Activated naive CD8-positive, alpha-beta T cell treated with anti-CD3 and anti-CD28 coated beads, Interleukin-2, amount 50 U/mL, for 24 hours (primary cell): ENCODE results near the gene ATP9B.
"Not testable (repeated sequence)": the region's sequence is repeated elsewhere in the genome, so short reads cannot be mapped to it uniquely, and the experiment has no call there.

ENCODE experiments used
- ATAC-seq: fragments of 150-1000 bp; cut with Tn5 transposase; one replicate; pipeline ENCODE4 v1.10.0; 2021
- DNase-seq: peaks from one replicate; pipeline ENCODE4 v3.0.0; 2021
- H3K27ac Mint-ChIP-seq: one replicate; pipeline ENCODE4 v1.8.0; 2021; ENCODE audit warnings: mild to moderate bottlenecking, mixed read lengths
- H3K27me3 Mint-ChIP-seq: one replicate; pipeline ENCODE4 v1.8.0; 2021; ENCODE audit warnings: mixed read lengths
- H3K36me3 Mint-ChIP-seq: one replicate; pipeline ENCODE4 v1.8.0; 2021; ENCODE audit warnings: low read depth, mixed read lengths
- H3K4me1 Mint-ChIP-seq: one replicate; pipeline ENCODE4 v1.8.0; 2021; ENCODE audit warnings: mixed read lengths
- H3K4me3 Mint-ChIP-seq: one replicate; pipeline ENCODE4 v1.8.0; 2021; ENCODE audit warnings: mild to moderate bottlenecking, moderate library complexity, mixed read lengths
- H3K9me3 Mint-ChIP-seq: one replicate; pipeline ENCODE4 v1.8.0; 2021; ENCODE audit warnings: mixed read lengths

Gene ATP9B

DNA sequence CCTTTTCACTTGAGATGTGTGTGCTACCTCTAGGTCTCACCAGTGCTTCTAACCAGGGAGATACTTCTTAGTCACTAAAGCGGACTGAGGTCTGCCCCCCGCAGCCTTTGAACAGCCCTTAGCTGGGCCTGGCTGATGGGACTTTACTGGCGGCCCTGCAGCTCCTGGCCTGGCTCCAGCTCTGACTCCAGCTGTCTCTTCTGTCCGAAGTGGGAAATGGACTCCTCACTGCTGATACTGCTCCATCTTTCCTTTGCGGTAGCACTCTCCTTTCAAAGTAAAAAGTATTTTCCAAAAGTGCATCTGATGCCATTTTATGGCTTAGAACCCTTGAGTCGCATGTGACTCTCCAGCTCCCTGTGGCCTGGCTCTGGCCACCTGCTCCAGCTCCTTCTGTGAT is 64.5 kb downstream of the ATP9B start:
- Mint-ChIP-seq H3K9me3 (no peaks in the 10 kb centered on the region), H3K27ac (no peak overlapping the region), H3K4me3 (no peak overlapping the region)

DNA sequence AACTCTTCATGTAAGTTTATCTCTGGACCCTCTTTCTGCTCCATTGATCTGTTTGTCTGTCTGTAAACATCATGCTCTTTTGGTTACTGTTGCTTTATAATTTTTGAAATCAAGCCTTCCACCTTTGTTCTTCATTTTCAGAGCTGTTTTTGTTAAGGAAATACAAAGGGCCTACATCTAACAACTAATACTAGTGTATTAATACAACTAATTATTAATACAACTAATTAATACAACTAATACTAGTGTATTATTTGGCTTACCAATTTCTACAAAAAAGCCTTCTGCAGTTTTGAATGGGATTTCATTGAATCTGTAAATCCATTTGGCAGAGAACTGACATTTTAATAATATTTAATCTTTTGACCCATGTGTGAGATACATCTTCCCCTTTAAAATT is 66.7 kb downstream of the ATP9B start:
- no peak overlapping the region for H3K27ac Mint-ChIP-seq

More for the DNA sequence above, 64.5 kb downstream of the ATP9B start:
- no peak for ATAC-seq
- H3K27me3 Mint-ChIP-seq = no peaks in the 10 kb centered on the region
- H3K36me3 Mint-ChIP-seq = peaks cover 10% of the 10 kb centered on the region
- peaks cover 1% of the 10 kb centered on the region for H3K4me1 Mint-ChIP-seq
- no peak for DNase-seq

DNA sequence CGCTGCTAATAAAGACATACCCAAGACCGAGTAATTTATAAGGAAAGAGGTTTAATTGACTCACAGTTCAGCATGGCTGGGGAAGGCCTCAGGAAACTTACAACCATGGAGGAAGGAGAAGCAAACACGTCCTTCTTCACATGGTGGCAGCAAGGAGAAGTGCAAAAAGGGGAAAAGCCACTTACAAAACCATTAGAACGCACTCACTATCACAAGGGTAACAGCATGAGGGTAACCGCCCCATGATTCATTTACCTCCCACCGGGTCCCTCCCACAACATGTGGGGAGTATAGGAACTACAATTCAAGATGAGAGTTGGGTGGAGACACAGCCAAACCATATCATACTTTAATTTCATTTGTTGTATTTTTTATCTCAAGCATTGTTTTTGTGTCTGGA is 67.5 kb downstream of the ATP9B start:
- ATAC-seq = no peak
- no peak for DNase-seq
- no peaks in the 10 kb centered on the region for H3K27me3 Mint-ChIP-seq
- H3K9me3 Mint-ChIP-seq = no peaks in the 10 kb centered on the region
- H3K36me3 Mint-ChIP-seq = peaks cover 3% of the 10 kb centered on the region
- H3K4me1 Mint-ChIP-seq = peaks cover 2% of the 10 kb centered on the region
- no peak overlapping the region for H3K27ac Mint-ChIP-seq
- H3K4me3 Mint-ChIP-seq = no peak overlapping the region

More for the DNA sequence above, 66.7 kb downstream of the ATP9B start:
- Mint-ChIP-seq H3K4me3 (no peak overlapping the region), H3K9me3 (no peaks in the 10 kb centered on the region), H3K36me3 (peaks cover 3% of the 10 kb centered on the region), H3K4me1 (peaks cover 2% of the 10 kb centered on the region), H3K27me3 (no peaks in the 10 kb centered on the region)
- ATAC-seq (no peak), DNase-seq (no peak)

DNA sequence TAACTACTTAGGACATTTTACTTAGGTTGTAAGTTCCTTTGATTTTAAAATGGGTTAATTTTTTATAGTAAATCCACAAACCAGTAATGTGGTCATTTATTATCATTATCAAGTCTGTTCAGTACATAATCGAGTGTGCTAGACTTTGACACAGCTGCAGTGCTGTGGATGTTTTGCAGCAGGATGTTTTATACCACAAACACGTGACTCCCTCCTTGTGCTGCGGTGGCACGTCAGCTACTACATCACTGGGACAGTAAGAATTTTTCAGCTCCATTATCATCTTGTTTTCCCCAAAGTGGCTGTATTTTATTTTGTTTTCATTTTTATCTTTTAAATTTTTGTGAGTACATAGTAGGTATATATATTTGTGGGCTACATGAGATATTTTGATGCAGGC is 70.0 kb downstream of the ATP9B start:
- ATAC-seq (no peak), DNase-seq (no peak)
- H3K4me3 Mint-ChIP-seq = no peak overlapping the region
- no peaks in the 10 kb centered on the region for H3K27me3 Mint-ChIP-seq
- H3K4me1 Mint-ChIP-seq = peaks cover 2% of the 10 kb centered on the region
- peaks cover 1% of the 10 kb centered on the region for H3K36me3 Mint-ChIP-seq
- no peak overlapping the region for H3K27ac Mint-ChIP-seq
- H3K9me3 Mint-ChIP-seq = no peaks in the 10 kb centered on the region

DNA sequence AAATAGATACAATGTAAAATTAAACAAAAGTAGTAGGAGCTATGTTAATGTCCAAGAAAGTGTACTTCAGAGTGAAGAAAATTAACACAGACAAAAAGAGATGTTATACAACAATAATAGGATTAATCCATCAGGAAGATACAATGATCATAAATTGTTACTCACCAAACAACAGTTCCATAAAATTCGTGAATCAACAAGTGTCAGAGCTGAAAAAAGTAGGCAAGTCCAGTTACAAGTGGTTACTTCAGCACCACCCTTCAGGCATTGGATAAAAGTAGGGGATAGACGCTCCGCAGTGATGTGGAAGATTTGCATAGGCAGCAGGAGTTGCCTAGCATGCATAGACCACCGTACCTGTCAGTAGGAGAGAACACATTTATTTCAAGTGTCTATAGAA is 77.8 kb downstream of the ATP9B start:
- H3K4me3 Mint-ChIP-seq = no peak overlapping the region
- no peak overlapping the region for H3K27ac Mint-ChIP-seq
- no peak for ATAC-seq
- DNase-seq = no peak
- H3K36me3 Mint-ChIP-seq = peaks cover 22% of the 10 kb centered on the region
- no peaks in the 10 kb centered on the region for H3K9me3 Mint-ChIP-seq
- H3K27me3 Mint-ChIP-seq = no peaks in the 10 kb centered on the region
- no peaks in the 10 kb centered on the region for H3K4me1 Mint-ChIP-seq

DNA sequence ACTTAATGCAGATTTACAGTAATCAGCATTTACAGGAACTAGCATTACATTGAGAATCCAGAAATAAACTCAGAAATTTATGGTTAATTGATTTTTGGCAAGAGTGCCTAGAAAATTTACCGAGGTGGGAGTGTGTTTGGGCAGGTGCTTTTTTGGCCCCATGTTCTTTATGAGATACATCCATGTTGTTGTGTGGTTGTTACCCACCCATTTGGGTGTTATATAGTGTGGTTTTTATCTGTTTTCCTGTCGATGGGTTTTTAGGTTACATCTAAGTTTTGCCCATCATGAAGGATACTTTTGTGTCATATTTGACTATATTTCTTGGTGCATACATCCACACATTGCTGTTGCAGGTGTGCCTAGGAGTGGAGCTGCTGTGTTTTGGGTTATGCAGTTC is 82.0 kb downstream of the ATP9B start:
- Mint-ChIP-seq H3K4me1 (no peaks in the 10 kb centered on the region), H3K36me3 (peaks cover 25% of the 10 kb centered on the region), H3K27ac (no peak overlapping the region), H3K4me3 (no peak overlapping the region), H3K27me3 (no peaks in the 10 kb centered on the region), H3K9me3 (no peaks in the 10 kb centered on the region)
- DNase-seq = no peak
- ATAC-seq = no peak

DNA sequence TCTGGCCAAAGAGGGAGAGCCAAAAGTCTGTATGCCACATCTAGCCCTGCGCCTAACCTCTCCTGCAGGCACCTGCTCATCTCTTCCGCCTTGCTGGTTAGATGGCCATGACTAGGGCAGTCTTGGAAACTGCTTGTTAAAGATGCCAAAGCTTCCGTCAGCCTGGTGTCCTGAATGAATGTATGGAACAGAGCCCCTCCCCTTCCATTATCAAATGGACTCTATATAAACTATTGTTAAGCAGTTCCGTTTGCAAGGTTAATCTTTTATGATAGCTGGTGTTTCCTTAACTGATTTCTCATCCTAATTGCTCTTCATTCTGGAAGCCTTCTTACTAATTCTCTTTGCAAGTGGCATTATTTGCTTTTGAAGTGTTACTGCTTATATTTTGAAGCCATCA is 87.1 kb downstream of the ATP9B start:
- H3K9me3 Mint-ChIP-seq = no peaks in the 10 kb centered on the region
- H3K36me3 Mint-ChIP-seq = peaks cover 35% of the 10 kb centered on the region
- no peak overlapping the region for H3K4me3 Mint-ChIP-seq
- no peak for ATAC-seq
- no peak overlapping the region for H3K27ac Mint-ChIP-seq
- peaks cover 14% of the 10 kb centered on the region for H3K4me1 Mint-ChIP-seq
- H3K27me3 Mint-ChIP-seq = no peaks in the 10 kb centered on the region
- DNase-seq = no peak

DNA sequence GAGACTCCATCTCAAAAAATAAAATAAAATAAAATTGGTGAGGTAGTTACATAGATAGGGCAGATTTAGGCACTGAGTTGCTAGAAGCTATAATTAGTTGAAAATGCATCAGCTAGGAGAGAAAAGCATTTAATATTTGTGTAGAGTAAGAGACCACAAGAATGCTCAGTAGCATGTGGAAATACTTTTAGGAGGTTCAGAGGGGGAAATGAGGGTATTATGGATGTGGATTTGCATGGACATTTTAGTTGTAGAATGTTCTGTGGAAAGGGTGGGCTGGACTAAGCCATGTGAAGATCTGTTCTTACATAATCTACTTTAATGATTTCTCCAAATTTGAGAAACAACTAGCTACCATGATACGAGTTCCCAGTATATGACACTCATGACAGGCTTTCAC is 95.5 kb downstream of the ATP9B start:
- Mint-ChIP-seq H3K27ac (no peak overlapping the region), H3K4me3 (no peak overlapping the region), H3K36me3 (peaks cover 15% of the 10 kb centered on the region), H3K4me1 (no peaks in the 10 kb centered on the region), H3K9me3 (no peaks in the 10 kb centered on the region), H3K27me3 (no peaks in the 10 kb centered on the region)
- DNase-seq (no peak), ATAC-seq (no peak)

DNA sequence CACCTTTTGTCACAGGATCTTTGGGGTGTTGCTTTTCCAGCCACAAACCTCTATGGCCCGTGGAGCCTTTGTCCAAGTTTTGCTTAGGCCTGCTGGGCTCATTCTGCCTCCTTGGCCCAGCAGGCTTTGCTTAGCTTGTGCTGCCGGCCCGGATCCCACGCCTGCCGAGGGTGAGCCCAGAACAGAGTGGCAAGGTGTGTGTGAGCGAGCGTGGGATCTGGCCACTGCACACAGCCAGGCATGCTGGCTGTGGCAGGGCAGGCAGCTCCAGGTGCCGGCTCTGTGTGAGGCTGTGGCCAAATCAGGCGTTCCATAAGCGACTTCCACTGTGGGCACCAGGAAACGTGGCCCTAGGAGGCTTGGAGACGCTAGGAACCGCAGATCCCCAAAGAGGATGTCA is 97.5 kb downstream of the ATP9B start:
- H3K4me1 Mint-ChIP-seq = no peaks in the 10 kb centered on the region
- peaks cover 11% of the 10 kb centered on the region for H3K36me3 Mint-ChIP-seq
- H3K4me3 Mint-ChIP-seq = no peak overlapping the region
- no peak overlapping the region for H3K27ac Mint-ChIP-seq
- DNase-seq (no peak), ATAC-seq (no peak)
- H3K9me3 Mint-ChIP-seq = no peaks in the 10 kb centered on the region
- H3K27me3 Mint-ChIP-seq = no peaks in the 10 kb centered on the region

DNA sequence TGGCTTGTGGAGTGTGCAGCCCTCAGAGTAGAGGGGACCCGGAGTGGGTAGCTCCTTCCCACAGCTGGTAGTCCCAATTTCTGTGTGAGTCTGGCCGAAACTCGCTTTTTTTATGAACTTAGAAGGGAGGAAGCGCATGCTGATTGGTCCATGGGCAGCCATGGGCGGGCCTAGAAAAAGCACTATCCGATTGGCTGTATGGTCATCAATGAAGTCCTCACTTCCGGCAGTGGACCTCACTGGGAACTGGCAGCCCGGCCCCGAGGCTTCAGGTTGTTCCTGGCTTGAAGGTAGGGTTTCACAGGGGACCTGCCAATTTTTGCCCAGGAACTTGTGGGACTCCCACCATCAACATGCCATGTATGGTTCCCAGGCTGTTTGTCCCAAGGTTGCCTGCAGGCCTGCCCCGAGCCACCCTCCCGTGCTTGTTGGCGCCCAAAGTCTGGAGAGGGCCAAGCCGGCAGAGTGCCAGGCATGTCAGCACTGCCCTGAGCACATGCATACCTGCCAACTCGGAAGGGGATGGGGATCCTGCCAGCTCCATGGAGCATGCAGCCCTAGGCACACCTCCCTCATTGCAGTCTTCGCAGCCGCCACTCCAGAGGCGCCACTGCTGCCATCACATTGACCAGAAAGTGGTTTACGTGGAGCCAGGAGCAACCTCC is 98.5 kb downstream of the ATP9B start:
- peaks cover 11% of the 10 kb centered on the region for H3K36me3 Mint-ChIP-seq
- no peak for DNase-seq
- no peaks in the 10 kb centered on the region for H3K4me1 Mint-ChIP-seq
- H3K27me3 Mint-ChIP-seq = no peaks in the 10 kb centered on the region
- no peak overlapping the region for H3K27ac Mint-ChIP-seq
- H3K4me3 Mint-ChIP-seq = no peak overlapping the region
- H3K9me3 Mint-ChIP-seq = no peaks in the 10 kb centered on the region
- no peak for ATAC-seq

DNA sequence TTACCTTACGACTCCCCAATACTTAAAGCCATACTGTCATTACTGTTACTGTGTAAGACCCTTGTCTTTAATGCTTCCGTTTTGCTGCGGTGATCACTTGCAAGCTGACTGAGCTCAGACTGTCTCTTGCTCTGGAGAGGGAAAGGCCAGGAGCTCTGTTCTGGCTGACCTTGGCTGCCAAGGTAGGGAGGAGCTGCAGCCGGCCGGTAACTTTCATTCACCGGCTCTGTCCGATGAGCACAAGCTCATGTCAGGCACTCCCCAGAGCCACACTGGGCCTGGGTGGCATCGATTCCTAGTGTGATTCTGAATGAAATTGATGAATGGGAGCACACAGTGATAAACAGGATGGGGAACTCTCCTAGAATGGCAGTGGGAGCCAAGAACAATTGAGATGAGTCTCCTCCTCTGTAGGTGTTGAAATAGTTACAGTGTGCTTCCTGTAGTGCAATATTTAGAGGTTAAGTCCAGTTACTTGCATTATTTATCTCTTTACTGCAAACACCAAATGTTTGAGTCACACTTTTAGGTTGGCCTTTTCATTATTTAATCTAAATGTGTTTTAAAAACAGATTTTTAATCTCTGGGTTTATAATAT is 100.9 kb downstream of the ATP9B start:
- ATAC-seq (no peak), DNase-seq (no peak)
- H3K27ac Mint-ChIP-seq = no peak overlapping the region
- no peaks in the 10 kb centered on the region for H3K9me3 Mint-ChIP-seq
- H3K36me3 Mint-ChIP-seq = peaks cover 15% of the 10 kb centered on the region
- no peak overlapping the region for H3K4me3 Mint-ChIP-seq
- no peaks in the 10 kb centered on the region for H3K27me3 Mint-ChIP-seq
- no peaks in the 10 kb centered on the region for H3K4me1 Mint-ChIP-seq

DNA sequence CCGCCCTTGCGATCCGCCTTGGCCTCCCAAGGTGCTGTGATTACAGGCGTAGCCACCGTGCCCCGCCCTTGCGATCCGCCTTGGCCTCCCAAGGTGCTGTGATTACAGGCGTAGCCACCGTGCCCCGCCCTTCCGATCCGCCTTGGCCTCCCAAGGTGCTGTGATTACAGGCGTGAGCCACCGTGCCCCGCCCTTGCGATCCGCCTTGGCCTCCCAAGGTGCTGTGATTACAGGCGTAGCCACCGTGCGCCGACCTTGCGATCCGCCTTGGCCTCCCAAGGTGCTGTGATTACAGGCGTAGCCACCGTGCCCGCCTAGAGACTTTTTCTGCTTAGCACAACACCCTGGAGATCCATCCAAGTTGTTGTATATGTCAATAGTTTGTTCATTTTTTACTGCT is 103.1 kb downstream of the ATP9B start:
- H3K4me1 Mint-ChIP-seq, ATAC-seq, H3K4me3 Mint-ChIP-seq, H3K27ac Mint-ChIP-seq, DNase-seq, H3K9me3 Mint-ChIP-seq, H3K27me3 Mint-ChIP-seq: not testable (repeated sequence)
- H3K36me3 Mint-ChIP-seq = peaks cover 14% of the 10 kb centered on the region

DNA sequence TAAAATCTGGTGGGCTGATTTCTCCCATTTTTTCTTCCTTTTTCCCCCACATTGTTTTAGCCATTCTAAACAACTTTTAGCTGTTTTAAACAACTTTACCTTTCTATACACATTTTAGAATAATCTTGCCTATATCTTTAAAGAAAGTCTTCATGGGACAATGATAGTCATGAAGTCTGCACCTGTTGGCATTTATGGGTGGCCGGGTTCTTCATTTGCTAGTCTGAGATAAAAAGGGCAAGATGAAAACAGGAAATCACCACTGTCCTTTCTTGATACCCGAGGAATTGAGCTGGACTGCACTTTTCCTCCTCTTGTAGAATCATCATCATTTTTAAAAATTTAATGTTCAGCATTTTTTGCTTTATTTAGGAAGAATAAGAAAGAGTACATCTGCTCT is 104.5 kb downstream of the ATP9B start:
- H3K4me3 Mint-ChIP-seq = no peak overlapping the region
- ATAC-seq = no peak
- H3K27me3 Mint-ChIP-seq = no peaks in the 10 kb centered on the region
- no peak for DNase-seq
- H3K4me1 Mint-ChIP-seq = no peaks in the 10 kb centered on the region
- H3K27ac Mint-ChIP-seq = no peak overlapping the region
- peaks cover 18% of the 10 kb centered on the region for H3K36me3 Mint-ChIP-seq
- H3K9me3 Mint-ChIP-seq = no peaks in the 10 kb centered on the region

DNA sequence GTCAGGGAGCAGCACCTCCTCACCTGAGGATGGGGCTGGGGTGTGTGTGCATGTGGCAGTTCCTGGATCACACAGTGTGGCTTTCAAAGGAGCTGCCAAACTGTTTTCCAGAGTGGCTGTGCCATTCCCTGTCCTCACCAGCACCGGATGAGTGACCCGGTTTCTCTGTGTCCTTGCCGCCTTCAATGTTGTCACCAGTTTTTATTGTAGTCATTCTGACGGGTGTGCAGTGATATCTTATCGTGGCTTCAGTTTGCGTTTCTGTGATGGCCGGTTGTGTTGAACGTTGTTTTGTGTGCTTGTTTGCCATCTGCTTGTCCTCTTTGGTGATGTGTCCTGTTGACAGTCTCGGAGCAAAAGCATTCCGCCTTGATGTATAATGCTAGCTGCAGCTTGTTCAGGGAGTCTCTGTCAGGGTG is 108.9 kb downstream of the ATP9B start:
- Mint-ChIP-seq H3K27me3 (no peaks in the 10 kb centered on the region), H3K4me1 (peaks cover 2% of the 10 kb centered on the region), H3K9me3 (no peaks in the 10 kb centered on the region), H3K36me3 (peaks cover 23% of the 10 kb centered on the region), H3K27ac (no peak overlapping the region), H3K4me3 (no peak overlapping the region)
- ATAC-seq = no peak
- no peak for DNase-seq

DNA sequence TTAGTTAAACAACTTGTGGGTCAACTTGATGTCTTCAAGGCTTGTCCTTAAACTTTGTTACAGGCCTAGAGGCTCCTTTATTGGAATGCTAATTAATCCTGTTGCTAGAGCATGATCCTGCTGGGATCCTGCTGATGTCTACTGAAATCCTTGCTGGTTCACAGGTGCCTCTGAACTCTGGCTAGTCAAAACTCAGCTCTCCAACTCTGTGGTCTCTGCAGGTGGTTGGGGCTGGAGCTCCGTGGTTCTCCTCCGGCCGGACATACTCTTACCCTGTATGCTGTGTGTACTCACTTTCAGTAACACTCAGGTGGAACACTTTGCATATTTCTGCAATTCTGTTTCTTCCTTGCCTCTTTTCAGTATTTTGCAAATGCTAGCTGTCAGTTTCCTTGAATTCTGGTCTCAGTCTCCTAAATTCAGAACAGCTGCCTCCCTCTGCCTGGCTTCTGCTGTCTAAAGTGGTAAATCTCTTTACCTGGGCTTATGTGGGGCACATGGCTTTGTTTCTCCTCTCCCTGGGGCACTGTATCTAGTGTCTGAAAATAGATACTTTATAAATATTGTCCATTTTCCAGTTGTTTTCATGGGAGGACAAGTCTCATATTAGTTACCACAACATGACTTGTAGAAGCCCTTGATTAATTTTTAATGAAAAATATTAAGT is 113.0 kb downstream of the ATP9B start:
- no peak for ATAC-seq
- H3K4me1 Mint-ChIP-seq = peaks cover 2% of the 10 kb centered on the region
- H3K4me3 Mint-ChIP-seq = no peak overlapping the region
- no peaks in the 10 kb centered on the region for H3K27me3 Mint-ChIP-seq
- H3K9me3 Mint-ChIP-seq = no peaks in the 10 kb centered on the region
- peaks cover 13% of the 10 kb centered on the region for H3K36me3 Mint-ChIP-seq
- DNase-seq = no peak
- no peak overlapping the region for H3K27ac Mint-ChIP-seq
